H9 (cell line): ENCODE results near the gene RAB3IL1. TPM values are rescaled to one million over a fixed set of nuclear protein-coding genes. Genes with fewer than 3 reads are reported as not detected.

ENCODE experiments used
- DNase-seq: peaks from one replicate; pipeline ENCODE4 v3.0.0-alpha.2; 2017
- H2AFZ ChIP-seq: one replicate; pipeline ENCODE4 v1.6.1; 2013; ENCODE audit warnings: mild to moderate bottlenecking, low read length, control low read depth, moderate library complexity
- H2AK5ac ChIP-seq: 2 replicates; pipeline ENCODE4 v1.6.1; 2013; ENCODE audit warnings: low read length, control low read depth, mixed read lengths; ENCODE audit not compliant: insufficient read length
- H2BK120ac ChIP-seq: one replicate; pipeline ENCODE4 v1.6.1; 2013; ENCODE audit warnings: low read depth, mild to moderate bottlenecking, low read length, control low read depth, inconsistent platforms; ENCODE audit not compliant: poor library complexity, severe bottlenecking
- H2BK12ac ChIP-seq: 2 replicates; pipeline ENCODE4 v1.6.1; 2013; ENCODE audit warnings: low read length, control low read depth, mixed read lengths, low read depth; ENCODE audit not compliant: insufficient read length
- H2BK15ac ChIP-seq: 2 replicates; pipeline ENCODE4 v1.6.1; 2013; ENCODE audit warnings: low read depth, low read length, control low read depth
- H2BK20ac ChIP-seq: one replicate; pipeline ENCODE4 v1.6.1; 2013; ENCODE audit warnings: low read depth, mild to moderate bottlenecking, low read length, control low read depth, inconsistent platforms; ENCODE audit not compliant: poor library complexity, severe bottlenecking
- H2BK5ac ChIP-seq: 2 replicates; pipeline ENCODE4 v1.6.1; 2013; ENCODE audit warnings: low read length, control low read depth, mixed read lengths; ENCODE audit not compliant: insufficient read length
- H3K14ac ChIP-seq: 2 replicates; pipeline ENCODE4 v1.6.1; 2013; ENCODE audit warnings: low read length, control low read depth; ENCODE audit not compliant: insufficient read depth
- H3K18ac ChIP-seq: 2 replicates; pipeline ENCODE4 v1.6.1; 2013; ENCODE audit warnings: low read depth, mild to moderate bottlenecking, mixed read lengths, low read length, control low read depth; ENCODE audit not compliant: insufficient read length
- H3K23ac ChIP-seq: 2 replicates; pipeline ENCODE4 v1.6.1; 2013; ENCODE audit warnings: low read length, control low read depth, mixed read lengths, low read depth; ENCODE audit not compliant: insufficient read length
- H3K23me2 ChIP-seq: 2 replicates; pipeline ENCODE4 v1.6.1; 2013; ENCODE audit warnings: low read depth, mild to moderate bottlenecking, mixed read lengths, low read length, control low read depth; ENCODE audit not compliant: insufficient read length, poor library complexity, severe bottlenecking
- H3K27ac ChIP-seq: 2 replicates; pipeline ENCODE4 v1.5.1; 2013; ENCODE audit warnings: low read length, control low read depth, mixed read lengths, low read depth; ENCODE audit not compliant: insufficient read length
- H3K27me3 ChIP-seq: 2 replicates; pipeline ENCODE4 v1.6.1; 2013; ENCODE audit warnings: low read length, control low read depth, inconsistent platforms; ENCODE audit not compliant: insufficient read depth
- H3K4ac ChIP-seq: 2 replicates; pipeline ENCODE4 v1.6.1; 2013; ENCODE audit warnings: low read depth, mild to moderate bottlenecking, control low read depth, inconsistent platforms, low read length, moderate library complexity
- H3K4me1 ChIP-seq: 2 replicates; pipeline ENCODE4 v1.6.1; 2013; ENCODE audit warnings: low read length, control low read depth, inconsistent platforms; ENCODE audit not compliant: insufficient read depth
- H3K4me2 ChIP-seq: 2 replicates; pipeline ENCODE4 v1.6.1; 2013; ENCODE audit warnings: low read length, control low read depth, mixed read lengths; ENCODE audit not compliant: insufficient read length, insufficient read depth
- H3K56ac ChIP-seq: 2 replicates; pipeline ENCODE4 v1.6.1; 2013; ENCODE audit warnings: low read depth, mild to moderate bottlenecking, mixed read lengths, low read length, control low read depth; ENCODE audit not compliant: insufficient read length
- H3K79me1 ChIP-seq: 2 replicates; pipeline ENCODE4 v1.6.1; 2013; ENCODE audit warnings: low read depth, mild to moderate bottlenecking, moderate library complexity, low read length, control low read depth, inconsistent platforms; ENCODE audit not compliant: insufficient read depth, poor library complexity, severe bottlenecking
- H3K79me2 ChIP-seq: 2 replicates; pipeline ENCODE4 v1.6.1; 2013; ENCODE audit warnings: low read length, control low read depth, inconsistent platforms; ENCODE audit not compliant: insufficient read depth
- H3K9ac ChIP-seq: 2 replicates; pipeline ENCODE4 v1.6.1; 2013; ENCODE audit warnings: low read length, control low read depth, mixed read lengths; ENCODE audit not compliant: insufficient read length; ENCODE audit errors: extremely low read depth
- H3K9me3 ChIP-seq: one replicate; pipeline ENCODE4 v1.6.1; 2013; ENCODE audit warnings: low read depth, low read length, inconsistent platforms; ENCODE audit not compliant: control insufficient read depth
- H3T11ph ChIP-seq: one replicate; pipeline ENCODE4 v1.6.1; 2013; ENCODE audit warnings: mild to moderate bottlenecking, low read length, control low read depth, inconsistent platforms
- H4K20me1 ChIP-seq: one replicate; pipeline ENCODE4 v1.6.1; 2013; ENCODE audit not compliant: control insufficient read depth, insufficient read length, insufficient read depth
- H4K5ac ChIP-seq: 2 replicates; pipeline ENCODE4 v1.6.1; 2013; ENCODE audit warnings: low read depth, mild to moderate bottlenecking, mixed read lengths, low read length, control low read depth; ENCODE audit not compliant: insufficient read length
- H4K8ac ChIP-seq: replicated peaks from 2 replicates; pipeline ENCODE4 v1.6.1; 2013; ENCODE audit warnings: low read length, control low read depth, mixed read lengths, low read depth; ENCODE audit not compliant: insufficient read length
- H4K91ac ChIP-seq: 2 replicates; pipeline ENCODE4 v1.6.1; 2013; ENCODE audit warnings: low read depth, mild to moderate bottlenecking, moderate library complexity, mixed read lengths, low read length, control low read depth; ENCODE audit not compliant: insufficient read length
- H3K27ac Mint-ChIP-seq, 3 experiments: 2 replicates in 2 of 3; 3 replicates in 1 of 3; pipeline ENCODE4 v1.8.0; 2020 to 2021; ENCODE audit warnings: mixed read lengths in 3 of 3, mild to moderate bottlenecking in 1 of 3, moderate library complexity in 1 of 3
- H3K27me3 Mint-ChIP-seq: 2 replicates; pipeline ENCODE4 v1.8.0; 2021; ENCODE audit warnings: low read depth, mild to moderate bottlenecking, moderate library complexity, mixed read lengths
- H3K36me3 Mint-ChIP-seq, 3 experiments: 2 replicates in 2 of 3; 3 replicates in 1 of 3; pipeline ENCODE4 v1.8.0; 2020 to 2021; ENCODE audit warnings: low read depth in 3 of 3, mixed read lengths in 3 of 3; ENCODE audit not compliant: insufficient read depth in 1 of 3
- H3K4me1 Mint-ChIP-seq, 2 experiments: 2 replicates each; pipeline ENCODE4 v1.8.0; 2020; ENCODE audit warnings: mixed read lengths in 2 of 2
- H3K4me3 Mint-ChIP-seq, 2 experiments: 2 replicates in 1 of 2; 3 replicates in 1 of 2; pipeline ENCODE4 v1.8.0; 2020 to 2021; ENCODE audit warnings: mild to moderate bottlenecking in 2 of 2, mixed read lengths in 2 of 2, moderate library complexity in 1 of 2
- H3K9me3 Mint-ChIP-seq, 2 experiments: 2 replicates in 1 of 2; 3 replicates in 1 of 2; pipeline ENCODE4 v1.8.0; 2020; ENCODE audit warnings: mild to moderate bottlenecking in 2 of 2, mixed read lengths in 2 of 2, moderate library complexity in 1 of 2
- WGBS: extraction: QIAGEN DNeasy Blood & Tissue Kit; methylation state at CpG from one replicate; pipeline ENCODE4 v1.1.7; 2013; ENCODE audit warnings: missing lambda C conversion rate, low lambda C conversion rate, mixed read lengths; ENCODE audit not compliant: insufficient read length; ENCODE audit errors: extremely low coverage; 5-methylcytosine and 5-hydroxymethylcytosine counted together
- total RNA-seq: library from RNA; stranded (reverse); gene quantifications from 2 replicates; pipeline ENCODE4 v1.2.1, GENCODE V29; 2021
- TF ChIP-seq, protein P1 (sequence below): fragments of 200-600 bp; sonication (generic); conservative IDR thresholded peaks from 3 replicates; pipeline ENCODE4 v1.8.0; 2021; ENCODE audit warnings: antibody characterized with exemption, mild to moderate bottlenecking

RAB3IL1 gene
- total RNA-seq, 1 experiment from 2014 or later, result 2.4 TPM

DNA sequence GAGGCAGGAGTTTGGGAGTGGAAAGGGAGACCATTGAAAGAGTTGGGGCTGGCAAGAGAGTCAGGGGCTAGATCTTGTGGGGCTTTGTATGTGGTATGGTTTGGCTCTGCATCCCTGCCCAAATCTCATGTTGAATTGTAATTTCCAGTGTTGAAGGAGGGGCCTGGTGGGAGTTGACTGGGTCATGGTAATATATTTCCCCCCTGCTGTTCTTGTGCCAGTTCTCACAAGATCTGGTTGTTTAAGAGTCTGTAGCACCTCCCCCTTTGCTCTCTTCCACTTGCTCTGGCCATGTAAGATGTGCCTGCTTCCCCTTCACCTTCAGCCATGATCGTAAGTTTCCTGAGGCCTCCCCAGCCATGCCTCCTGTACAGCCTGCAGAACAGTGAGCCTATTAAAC lies 10.1 kb upstream of the RAB3IL1 start:
- no peak for DNase-seq
- Histone ChIP-seq H3K23me2 (no peaks in the 10 kb centered on the region), H2BK5ac (no peak overlapping the region), H4K5ac (no peak overlapping the region), H2BK120ac (no peak overlapping the region), H3K4me1 (peaks cover 7% of the 10 kb centered on the region; the same call in 1 of the 2 replicates), H3K79me1 (no peaks in the 10 kb centered on the region), H3K9ac (no peak overlapping the region), H3K4ac (no peak overlapping the region), H4K8ac (no peak overlapping the region), H3K79me2 (no peaks in the 10 kb centered on the region), H3K14ac (no peak overlapping the region), H2BK15ac (no peak overlapping the region), H3K56ac (no peak overlapping the region), H3K27ac (no peak overlapping the region), H2BK12ac (no peak overlapping the region), H3K27me3 (no peaks in the 10 kb centered on the region), H3K18ac (no peak overlapping the region), H3K9me3 (no peaks in the 10 kb centered on the region), H2BK20ac (no peak overlapping the region), H3K4me2 (no peak overlapping the region), H2AFZ (no peak overlapping the region), H2AK5ac (no peak overlapping the region), H3T11ph (no peak overlapping the region), H3K23ac (no peak overlapping the region), H4K91ac (no peak overlapping the region), H4K20me1 (no peaks in the 10 kb centered on the region)
- WGBS, result no CpG with 5 or more reads among the region's 1 CpG
- Mint-ChIP-seq H3K36me3 (no peaks in the 10 kb centered on the region), H3K27me3 (peaks cover 4% of the 10 kb centered on the region), H3K27ac (no peak overlapping the region), H3K4me3 (no peak overlapping the region), H3K4me1 (peaks cover 28 to 40% of the 10 kb centered on the region in 2 experiments), H3K9me3 (no peaks in the 10 kb centered on the region; a peak in 1 of 5 replicates)
- TF ChIP-seq, protein P1, sequence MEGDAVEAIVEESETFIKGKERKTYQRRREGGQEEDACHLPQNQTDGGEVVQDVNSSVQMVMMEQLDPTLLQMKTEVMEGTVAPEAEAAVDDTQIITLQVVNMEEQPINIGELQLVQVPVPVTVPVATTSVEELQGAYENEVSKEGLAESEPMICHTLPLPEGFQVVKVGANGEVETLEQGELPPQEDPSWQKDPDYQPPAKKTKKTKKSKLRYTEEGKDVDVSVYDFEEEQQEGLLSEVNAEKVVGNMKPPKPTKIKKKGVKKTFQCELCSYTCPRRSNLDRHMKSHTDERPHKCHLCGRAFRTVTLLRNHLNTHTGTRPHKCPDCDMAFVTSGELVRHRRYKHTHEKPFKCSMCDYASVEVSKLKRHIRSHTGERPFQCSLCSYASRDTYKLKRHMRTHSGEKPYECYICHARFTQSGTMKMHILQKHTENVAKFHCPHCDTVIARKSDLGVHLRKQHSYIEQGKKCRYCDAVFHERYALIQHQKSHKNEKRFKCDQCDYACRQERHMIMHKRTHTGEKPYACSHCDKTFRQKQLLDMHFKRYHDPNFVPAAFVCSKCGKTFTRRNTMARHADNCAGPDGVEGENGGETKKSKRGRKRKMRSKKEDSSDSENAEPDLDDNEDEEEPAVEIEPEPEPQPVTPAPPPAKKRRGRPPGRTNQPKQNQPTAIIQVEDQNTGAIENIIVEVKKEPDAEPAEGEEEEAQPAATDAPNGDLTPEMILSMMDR, result no peak
